Activated effector memory CD4-positive, alpha-beta T cell treated with anti-CD3 and anti-CD28 coated beads, Interleukin-2, amount 50 U/mL, for 16 hours (primary cell): ENCODE data around the gene ADAMTS9.

Source experiments
- DNase-seq: peaks from one replicate; pipeline ENCODE4 v3.0.0-alpha.2; 2020

The ADAMTS9 gene

DNA sequence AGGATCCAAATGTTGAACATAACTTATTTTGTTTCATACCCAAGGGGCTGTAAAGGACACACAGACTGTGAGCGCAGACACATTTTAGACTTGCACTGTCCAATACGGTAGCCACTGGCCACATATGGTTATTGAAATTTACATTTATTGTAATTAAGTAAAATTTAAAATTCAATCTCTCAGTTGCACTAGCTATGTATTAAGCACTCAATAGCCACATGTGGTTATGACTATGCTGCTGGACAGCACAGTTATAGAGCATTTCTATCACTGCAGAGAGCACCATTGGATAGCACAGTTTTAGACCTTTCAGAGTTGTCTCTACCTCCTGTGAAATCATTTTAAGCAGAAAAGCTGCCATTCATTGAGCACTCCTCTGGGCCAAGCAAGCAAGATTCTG lies 204.3 kb downstream of the ADAMTS9 start:
- DNase-seq = no peak

DNA sequence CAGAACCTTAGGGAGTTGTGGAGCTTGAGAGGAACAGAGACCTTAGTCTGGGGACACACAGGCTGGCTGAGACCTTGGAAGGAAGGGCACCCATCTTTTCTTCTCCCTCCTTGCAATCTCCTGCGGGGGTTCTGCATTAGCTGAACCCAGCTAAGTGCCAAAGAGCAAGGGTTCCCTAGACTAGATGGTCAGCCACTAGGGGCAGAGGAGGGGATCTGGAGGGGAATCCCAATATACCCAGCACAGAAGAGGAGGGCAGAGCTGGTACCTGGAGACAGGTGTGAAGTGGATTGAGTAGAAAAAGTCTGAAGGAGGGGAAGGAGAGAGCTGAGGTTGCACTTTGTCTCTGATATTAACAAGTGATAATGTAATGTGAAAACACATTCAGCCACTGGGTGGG lies 212.8 kb downstream of the ADAMTS9 start:
- DNase-seq = no peak

DNA sequence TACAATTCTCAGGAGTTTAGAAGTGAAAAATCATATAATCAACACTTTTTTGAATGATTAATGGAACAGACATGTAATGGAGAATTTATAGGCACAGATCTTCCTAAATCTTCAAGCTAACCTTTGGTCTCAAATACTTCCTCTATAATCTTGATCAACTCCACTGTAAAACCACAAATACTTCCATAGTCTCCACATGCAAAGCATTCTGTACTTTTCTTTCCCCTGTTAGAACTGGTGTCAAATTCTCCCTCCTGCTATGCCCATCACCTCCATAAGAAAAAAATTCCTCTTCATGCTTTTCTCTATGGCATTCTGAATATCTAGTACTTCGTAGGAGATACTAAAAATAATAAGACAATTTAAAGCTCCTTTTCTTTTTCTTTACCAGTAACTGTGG lies 214.3 kb downstream of the ADAMTS9 start:
- no peak for DNase-seq

DNA sequence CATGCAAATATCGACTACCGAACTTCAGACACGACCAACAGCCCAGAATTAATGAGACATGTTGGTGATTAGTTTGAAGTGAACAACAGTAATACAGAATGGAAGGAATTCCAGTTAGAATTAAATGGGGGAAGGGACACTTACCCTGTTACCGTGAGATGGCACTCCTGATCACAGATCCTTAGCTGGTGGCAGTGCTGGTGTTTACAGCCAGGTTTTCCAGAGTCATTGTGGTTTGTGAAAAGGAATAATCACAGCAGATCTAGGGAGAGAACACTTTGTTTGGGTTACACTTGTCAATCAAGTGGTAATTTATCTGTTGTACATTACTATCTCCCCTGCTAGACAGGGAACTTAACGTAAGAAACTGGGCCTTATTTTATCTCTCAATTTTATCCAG lies 217.4 kb downstream of the ADAMTS9 start:
- no peak for DNase-seq

DNA sequence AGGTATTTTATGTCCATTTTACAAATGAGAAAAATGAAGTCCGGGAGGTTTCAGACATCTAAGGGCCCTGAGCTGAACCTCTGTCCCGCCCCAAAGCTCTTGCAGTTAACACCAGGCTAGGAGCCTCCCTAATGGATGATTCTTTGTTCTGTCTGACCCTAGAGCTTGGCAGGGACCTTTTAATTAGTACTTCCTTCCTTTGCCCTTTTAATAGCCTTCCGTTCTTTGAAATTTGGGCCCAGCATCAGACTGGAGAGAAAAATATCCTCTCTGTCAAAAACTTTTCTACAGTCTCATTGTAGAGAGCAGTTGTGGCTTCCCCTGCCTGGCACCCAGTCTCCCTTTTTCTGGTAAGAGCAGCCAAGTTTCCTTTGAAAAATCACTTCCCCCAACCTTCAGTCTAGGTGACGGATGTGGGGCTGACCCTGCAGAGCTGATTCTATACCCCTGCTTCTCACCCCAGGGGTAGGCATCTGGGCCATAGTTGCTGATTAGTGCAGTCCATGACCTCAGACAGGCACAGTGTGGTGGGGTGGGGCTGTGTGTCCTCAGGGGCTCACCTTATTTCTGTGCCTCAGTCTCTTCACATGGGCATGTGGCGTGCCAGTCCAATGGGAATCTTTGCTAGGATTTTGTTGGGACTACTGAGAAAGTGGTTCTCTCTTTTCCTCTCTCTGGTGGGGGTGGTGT lies 220.4 kb downstream of the ADAMTS9 start:
- DNase-seq = no peak
